Measurements from ENCODE around the gene MTMR2. TPM values are rescaled to one million over a fixed set of nuclear protein-coding genes. Genes with fewer than 3 reads are reported as not detected.

MTMR2 gene
- total and polyA plus RNA-seq, 2 donors = 20.5 to 43.9 TPM

DNA sequence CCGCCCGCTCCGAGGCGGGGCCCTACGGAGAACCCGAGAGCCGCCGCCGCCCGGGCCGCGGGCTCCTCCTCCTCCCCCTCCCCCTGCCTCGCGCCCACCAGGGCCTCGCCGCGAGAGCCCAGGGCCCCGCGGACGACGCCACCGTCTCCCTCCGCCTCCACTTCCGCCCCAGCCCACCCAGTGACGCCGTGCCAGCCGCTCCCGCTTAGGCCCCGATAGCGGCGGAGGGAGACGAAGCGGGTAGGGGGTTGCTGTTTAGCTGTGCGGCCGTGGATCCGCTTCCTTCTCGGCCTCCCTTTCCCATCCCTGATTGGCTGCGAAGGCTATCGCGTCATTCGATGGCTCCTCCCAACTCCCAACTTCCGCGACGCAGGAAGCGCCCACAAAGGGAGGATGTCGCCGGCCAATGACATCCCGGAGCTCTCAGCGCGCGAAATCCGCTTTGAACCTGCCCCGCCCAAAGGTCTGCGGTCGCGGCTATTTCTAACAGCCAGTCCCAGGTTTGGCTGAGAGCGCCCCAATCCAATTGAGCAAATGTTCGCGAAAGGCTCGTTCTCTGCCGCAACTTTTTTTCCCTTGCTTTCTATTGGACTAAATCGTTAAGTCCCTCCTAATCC is 134.3 kb downstream of the MTMR2 start, which contains the start of gene FAM76B:
TSS of gene FAM76B (minus strand) at position 277 of the 617 bp plus-strand sequence. CDS start 304 bp downstream, outside the sequence.
- under 1% methylated on average over 62 of the region's 62 CpGs for WGBS
- H3K27ac ChIP-seq (ENCODE audit: low read depth) = peak within 1 kb of the TSS; percentile 100
- H3K4me3 ChIP-seq (ENCODE audit: low read depth, low read length) = peak within 1 kb of the TSS; percentile 83
- peaks cover 2% of the 10 kb centered on the region for H3K36me3 ChIP-seq (ENCODE audit: insufficient read depth)
- peak; percentile 98 for DNase-seq (ENCODE audit: extremely low spot score)
- peaks cover 2% of the 10 kb centered on the region for H3K4me1 ChIP-seq (ENCODE audit: insufficient read depth)

DNA sequence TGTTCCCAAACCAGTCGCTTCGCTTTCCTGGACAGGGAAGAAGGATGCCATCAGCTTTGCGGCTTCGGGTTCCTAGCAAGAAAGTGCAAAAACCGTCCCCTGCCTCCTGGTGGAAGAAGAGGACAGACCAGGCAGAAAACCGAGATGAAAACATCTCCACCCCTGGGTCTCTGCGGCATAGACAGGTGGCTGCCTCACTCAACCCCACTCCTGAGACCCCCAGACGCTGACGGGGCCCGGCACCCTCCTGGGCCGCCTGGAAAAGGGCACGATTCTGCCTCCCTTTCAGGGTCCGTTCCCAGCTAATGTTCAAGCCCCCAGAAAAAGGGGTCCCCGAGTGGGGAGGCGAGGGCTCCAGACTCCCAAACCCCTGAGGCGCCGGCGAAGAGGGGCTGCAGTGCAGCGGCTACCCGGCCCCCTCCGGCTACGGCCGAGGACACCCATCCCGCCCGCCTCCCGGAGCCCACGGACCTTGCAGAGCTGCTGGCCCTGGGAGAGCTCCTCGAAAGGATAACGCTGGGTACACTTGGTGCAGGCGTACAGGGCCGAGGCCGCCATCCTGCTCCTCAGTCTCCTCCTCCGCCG is 134.9 kb downstream of the MTMR2 start:
- under 1% methylated on average over 34 of the region's 34 CpGs for WGBS
- peak overlapping the region; percentile 65 for H3K27ac ChIP-seq (ENCODE audit: low read depth)
- H3K36me3 ChIP-seq (ENCODE audit: insufficient read depth) = peaks cover 2% of the 10 kb centered on the region
- H3K4me3 ChIP-seq (ENCODE audit: low read depth, low read length) = peak overlapping the region; percentile 83
- H3K4me1 ChIP-seq (ENCODE audit: insufficient read depth) = peaks cover 2% of the 10 kb centered on the region
- no peak for DNase-seq (ENCODE audit: extremely low spot score)

Small RNAs within 50 kb of the gene (small RNA-seq; reads per million reads assigned to genes)
- not detected for gene RNA5SP345

Other genes starting within 250 kb of the MTMR2 start
- 66.7 TPM for gene FAM76B, start 134.3 kb downstream of the MTMR2 start, total RNA-seq
- gene FAM76B, start 134.3 kb downstream of the MTMR2 start, polyA plus RNA-seq = 12.3 TPM
- 106 TPM for gene CEP57, start 133.6 kb downstream of the MTMR2 start, total RNA-seq
- gene CEP57, start 133.6 kb downstream of the MTMR2 start, polyA plus RNA-seq = 21.5 TPM